ENCODE measurements around the gene FBP2.

DNA sequence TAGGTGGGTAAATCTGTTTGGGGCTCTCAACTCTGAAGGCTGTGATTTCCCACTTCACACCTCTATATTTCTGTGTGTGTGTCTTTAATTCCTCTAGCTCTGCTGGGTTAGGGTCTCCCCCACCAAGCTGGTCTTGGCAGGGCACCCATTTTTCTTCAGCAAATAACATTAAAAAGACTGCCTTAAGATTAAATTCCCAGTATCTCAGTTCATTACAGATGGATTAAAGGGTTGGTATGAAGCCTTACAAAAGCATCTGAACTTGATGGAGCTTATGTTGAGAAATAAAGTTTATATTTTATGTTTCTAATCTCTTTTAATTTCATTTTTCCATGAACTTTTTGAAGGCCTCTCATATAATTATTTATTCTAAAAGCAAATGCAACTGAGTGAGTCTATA, 27.1 kb downstream of the FBP2 start:
- TF ChIP-seq, protein P1, sequence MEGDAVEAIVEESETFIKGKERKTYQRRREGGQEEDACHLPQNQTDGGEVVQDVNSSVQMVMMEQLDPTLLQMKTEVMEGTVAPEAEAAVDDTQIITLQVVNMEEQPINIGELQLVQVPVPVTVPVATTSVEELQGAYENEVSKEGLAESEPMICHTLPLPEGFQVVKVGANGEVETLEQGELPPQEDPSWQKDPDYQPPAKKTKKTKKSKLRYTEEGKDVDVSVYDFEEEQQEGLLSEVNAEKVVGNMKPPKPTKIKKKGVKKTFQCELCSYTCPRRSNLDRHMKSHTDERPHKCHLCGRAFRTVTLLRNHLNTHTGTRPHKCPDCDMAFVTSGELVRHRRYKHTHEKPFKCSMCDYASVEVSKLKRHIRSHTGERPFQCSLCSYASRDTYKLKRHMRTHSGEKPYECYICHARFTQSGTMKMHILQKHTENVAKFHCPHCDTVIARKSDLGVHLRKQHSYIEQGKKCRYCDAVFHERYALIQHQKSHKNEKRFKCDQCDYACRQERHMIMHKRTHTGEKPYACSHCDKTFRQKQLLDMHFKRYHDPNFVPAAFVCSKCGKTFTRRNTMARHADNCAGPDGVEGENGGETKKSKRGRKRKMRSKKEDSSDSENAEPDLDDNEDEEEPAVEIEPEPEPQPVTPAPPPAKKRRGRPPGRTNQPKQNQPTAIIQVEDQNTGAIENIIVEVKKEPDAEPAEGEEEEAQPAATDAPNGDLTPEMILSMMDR (conservative IDR thresholded peaks at IDR 0.05; ENCODE audit: low read depth, low read length): no peak
- no peak for TF ChIP-seq EZH2phosphoT487 (IDR thresholded peaks at IDR 0.05; ENCODE audit: borderline replicate concordance, low read length)
